COR-L47 (cell line): Measurements from ENCODE around the gene SPAG8.
A peak's percentile ranks its signal among the peaks of the same experiment; 100 is the strongest.

Source experiments
- DNase-seq: peaks from one replicate; lab custom pipeline; 2025; lab: John Stamatoyannopoulos, UW

Gene SPAG8

DNA sequence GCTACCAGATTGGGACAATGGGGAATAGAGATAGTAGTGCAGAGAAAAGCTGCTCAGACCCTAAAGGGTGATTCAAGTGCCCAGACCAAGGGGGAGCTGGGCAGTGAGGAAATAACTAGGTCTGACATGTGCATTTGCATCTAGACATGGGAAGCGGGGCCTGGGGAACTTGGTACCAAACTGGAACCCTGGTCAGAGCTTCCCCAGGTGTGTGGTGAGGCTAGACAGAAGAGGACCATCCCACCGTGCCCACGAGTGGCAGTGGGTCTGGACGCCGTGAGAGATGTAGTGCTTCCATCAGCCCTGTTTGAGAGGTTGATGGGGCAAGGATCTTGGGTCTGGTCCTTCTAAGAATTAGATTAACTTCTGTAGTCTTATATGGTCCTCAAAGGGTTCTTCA, 24.5 kb upstream of the SPAG8 start:
- DNase-seq, result no peak

DNA sequence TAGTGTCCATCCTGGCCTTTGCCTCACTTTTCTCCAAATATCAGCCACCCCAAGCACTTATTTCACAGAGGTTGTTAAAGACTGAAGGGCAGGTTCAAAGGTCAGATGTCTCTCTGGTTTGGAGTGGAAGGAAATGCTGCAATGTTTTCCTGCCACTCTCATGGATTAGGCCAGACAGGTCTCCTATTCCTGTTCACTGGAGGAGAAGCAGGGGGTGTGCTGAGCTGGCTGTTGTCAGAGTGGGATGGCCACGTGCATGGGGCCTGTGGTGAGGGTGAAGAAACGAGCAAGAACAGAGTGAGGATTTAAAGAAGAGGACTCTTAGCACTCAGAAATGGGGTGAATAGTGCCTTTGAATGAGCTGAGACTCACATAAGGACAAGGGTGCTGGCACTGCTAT, 23.7 kb upstream of the SPAG8 start:
- no peak for DNase-seq

DNA sequence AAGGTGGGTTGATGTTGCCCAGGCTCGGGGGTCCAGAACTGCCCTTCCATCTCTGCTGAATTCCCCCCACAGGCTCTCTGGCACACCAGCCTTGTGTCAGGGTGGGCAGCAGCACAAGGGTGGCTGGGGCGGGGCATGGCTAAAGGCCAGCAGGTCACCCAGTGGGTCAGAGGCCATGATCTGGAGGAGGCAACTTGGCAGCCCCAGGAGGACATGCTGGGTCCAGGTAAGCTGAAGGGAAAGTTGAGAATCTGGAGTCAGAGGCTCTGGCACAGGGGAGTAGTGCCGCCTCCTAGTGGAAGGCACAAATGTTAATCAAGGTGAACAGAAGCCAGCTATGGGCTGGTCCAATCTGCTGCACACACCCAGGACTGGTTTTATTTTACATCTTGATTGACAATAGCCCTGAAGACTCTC, 23.2 kb upstream of the SPAG8 start:
- DNase-seq, result no peak

DNA sequence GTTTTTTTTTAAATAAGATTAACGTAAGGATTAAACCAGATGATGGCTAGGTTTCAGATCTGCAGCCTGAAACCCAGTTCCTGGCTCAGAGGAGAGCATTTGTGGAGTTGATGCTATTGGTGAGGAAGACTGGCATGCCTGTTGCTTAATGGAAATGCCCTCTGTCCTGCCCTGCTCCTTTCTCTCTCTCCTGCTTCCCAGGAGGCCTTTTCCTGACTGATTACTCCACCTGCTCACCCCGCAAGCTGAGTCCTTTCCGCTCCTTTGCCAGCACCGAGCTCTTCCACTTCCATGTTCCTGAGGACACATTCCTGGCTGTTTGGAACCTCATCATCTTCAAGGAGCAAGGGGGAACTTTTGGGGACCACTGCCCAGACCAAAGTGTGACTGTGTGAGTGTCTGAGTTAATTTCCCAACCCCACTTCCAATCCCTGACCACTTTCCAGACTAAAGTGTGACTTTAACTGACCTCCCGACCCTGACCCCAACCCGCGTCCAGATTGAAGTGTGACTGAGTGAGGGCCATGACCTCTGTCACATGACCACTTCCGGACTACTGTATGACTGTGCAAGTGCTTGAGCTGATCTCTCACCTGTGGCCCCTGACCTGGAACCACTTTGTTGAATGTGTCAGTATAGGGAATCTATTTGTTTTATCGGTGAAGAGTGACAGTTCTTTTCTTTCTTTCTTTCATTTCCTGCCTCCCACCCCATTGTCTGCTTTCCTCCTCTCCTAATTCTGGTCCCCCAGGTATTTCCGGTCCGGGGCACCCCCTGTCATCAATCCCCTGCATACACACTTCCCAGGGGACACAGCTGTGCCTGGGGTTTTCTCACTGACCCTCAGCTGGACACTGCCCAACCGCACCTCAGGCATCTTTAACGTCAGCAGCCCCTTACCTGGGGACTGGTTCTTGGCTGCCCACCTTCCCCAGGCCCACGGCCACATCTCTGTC, 22.5 kb upstream of the SPAG8 start:
- no peak for DNase-seq

DNA sequence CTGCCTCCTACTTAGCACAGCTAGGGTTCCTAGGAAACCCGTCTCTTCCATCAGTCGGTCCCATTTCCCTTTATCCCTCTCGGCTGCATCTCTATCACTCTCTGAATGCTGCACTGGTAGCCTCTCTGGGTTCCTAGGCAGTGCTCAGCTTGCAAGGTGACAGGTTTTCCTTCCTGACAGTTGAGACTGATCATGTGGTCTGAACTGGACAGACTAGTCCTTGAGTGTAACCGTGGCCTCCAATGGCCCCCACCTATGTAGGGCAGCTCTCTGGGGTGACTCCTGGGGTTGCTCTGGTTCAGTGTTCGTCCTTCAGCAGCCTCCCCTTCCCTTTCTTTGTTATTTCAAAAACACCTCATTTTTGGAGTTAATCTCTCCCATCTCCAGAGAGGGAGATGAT, 20.8 kb upstream of the SPAG8 start:
- no peak for DNase-seq

DNA sequence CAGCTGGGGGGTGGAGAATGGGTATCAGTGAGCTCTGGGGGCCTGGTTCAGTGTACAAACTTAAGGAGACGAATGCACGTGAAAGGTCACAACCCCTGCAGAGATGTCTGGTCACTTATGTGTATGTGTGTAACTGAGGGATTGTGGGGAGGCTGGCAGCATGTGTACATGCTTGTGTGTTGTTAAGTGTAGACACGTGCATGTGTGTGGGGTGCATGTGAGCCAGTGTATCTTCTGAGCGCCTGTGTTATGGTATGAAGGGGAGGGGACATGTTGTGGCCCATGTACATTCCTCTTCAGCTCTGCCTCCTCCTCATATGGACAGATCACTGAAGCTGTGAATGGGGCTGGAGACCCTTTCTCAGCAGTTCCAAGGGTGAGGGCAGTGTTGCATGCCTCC, 19.0 kb upstream of the SPAG8 start:
- DNase-seq, result no peak

DNA sequence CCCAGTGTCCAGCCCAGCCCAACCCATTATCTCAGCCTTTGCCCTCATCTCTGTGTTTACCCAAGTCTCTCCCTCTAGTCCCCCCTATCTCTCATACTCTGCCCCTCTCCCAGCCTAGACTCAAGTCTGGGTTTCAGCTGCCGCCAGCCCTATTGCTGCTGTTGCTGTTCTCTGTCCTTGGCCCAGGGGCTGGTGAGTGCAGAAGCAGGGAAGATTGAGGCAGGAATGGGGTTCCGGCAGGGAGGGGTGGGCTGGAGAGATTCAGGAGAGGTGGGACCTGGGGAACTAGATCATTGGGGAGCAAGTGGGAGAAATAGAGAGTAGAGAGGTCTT, 17.7 kb upstream of the SPAG8 start:
- no peak for DNase-seq

DNA sequence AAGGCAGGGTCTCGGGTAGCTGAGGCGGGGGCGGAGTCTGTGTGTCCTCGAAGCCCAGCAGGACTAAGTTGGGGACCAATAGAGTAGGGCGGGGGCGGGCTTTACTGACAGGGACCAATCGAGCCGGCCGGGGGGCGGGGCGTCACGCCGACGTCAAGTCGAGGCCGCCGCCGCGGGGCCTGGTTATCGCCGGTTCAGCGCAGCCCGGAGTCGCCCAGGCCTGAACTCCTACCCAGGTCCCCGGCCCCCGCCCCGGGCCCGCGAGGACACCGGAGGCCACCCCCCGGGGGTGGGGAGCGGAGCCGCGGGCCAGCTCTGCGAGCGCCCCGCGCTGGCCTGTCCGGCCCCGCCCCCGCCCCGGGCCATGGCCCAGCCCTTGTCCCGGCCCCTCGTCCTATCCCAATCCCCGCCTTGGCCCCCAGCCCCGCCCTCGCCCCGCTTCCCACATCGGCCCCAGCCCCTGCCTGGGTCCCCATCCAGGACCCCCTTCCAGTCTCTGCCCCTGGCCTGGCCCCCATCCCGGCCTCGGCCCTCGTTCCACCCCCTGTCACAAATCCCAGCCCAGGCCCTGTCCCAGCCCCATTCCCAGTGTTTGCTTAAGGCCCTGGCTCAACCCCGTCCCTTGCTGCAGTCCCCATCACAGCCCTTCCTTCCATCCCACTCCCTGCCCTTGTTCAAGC, 17.2 kb upstream of the SPAG8 start, which contains the start of gene TMEM8B:
Gene TMEM8B, plus strand, starts transcription at position 145 of the 680 bp plus-strand sequence. Its CDS starts 220 bp downstream, at position 365.
- peak; percentile 95 for DNase-seq

DNA sequence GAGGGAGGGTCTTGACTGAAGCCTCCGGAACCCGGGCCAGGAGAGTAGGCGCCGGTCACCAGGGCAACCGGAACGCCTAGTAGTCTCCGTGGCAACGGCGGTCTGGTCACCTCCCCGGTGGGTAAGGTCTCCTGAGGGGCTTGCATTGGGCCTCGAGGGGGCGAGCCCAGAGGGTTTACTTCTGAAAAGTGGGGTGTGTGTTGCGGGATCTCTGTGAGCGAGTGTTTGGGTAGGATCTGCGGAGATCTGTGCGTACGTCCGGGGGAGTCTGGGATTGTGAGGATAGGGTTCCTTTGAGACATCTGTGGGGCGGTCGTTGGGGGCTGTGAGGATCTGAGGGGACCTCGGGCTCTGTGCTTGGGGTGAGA, 16.6 kb upstream of the SPAG8 start, which contains the start of gene FAM221B:
Gene FAM221B, minus strand, starts transcription at position 17 of the 368 bp plus-strand sequence. CDS start 2,571 bp downstream, outside the sequence.
- peak; percentile 34 for DNase-seq

DNA sequence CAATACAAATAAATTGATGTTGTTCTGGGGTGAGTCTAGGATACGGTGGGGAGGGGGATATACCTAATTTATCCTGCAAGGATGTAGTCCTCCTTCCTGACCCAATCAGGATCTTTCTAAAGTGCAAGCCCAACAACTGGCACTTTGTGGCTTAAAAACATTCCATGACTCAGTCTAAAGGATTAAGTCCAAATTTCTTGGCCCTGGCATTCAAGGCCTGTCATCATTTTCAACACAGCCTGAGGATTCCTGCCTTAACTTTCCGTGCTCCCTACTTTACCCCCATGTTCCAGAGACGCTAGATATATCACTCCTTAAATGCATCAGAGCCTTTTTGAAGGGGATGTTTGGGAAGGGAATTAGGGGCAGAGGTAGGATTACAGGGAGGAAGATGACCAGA, 15.4 kb upstream of the SPAG8 start:
- no peak for DNase-seq

DNA sequence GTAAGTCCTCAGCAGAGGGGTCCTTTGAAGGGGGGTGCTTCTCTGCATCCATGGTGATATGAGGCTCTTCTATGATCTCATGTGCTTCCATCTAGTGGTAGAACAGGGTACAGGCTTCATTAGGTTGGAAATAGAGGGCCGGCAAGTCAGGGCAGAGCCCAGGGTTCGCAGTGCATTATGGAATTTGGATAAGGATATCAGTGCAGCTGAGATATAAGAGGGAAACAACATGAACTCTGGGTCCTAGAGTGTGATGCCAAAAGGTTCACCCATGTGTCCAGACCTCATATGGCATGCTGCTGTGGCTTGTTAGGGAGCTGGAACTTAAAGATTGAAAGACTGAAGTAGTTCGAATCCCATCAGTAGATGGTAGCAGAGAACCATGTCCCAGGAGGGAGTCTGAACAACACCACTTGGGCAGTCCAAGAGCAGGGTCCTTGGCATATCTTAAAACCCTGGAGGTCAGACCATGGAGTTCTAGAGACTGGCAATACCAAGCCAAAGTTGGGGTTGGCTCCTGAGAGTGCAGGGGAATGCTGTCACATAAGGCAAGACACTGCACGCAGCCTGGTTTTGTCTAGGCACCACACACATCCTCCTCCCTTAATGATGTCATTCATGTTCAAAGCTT, 14.1 kb upstream of the SPAG8 start:
- DNase-seq, result peak; percentile 40

DNA sequence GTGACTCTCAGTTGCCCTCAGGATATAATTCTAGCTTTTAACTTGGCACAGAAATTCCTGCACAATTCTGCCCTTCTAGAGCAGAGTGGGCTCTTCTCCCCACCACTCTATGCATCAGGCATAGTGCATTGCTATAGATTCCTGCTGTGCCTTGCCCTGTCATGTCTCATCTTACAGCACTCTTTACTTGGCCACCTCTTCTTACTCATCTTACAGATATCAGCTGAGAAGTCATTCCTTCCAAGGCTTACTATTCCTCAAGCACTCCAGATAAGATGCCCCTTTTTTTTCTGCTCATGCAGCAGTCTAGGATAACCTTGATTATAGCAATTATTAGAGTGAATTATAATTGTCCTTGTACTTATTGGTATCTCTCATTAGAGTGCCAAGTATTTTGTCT, 10.9 kb upstream of the SPAG8 start:
- no peak for DNase-seq

DNA sequence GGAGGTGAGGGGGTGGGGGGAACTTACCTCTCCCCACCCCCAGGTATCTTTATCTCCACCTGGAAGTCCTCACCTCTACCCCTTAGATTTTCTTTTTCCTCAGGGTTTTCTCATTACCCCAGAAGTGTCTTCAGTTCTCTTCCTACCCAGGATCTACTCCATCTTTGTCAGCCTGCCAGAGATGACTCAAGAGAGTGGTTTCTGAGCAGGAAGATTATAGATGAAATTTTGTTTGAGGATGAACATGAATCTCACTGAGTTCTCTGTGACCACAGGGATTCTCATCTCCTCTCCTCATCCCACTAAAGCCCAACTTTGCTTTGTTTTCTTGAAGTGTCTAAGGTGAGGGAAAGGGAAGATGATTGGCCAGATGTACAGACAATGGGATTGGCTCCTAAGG, 8.0 kb upstream of the SPAG8 start:
- no peak for DNase-seq

DNA sequence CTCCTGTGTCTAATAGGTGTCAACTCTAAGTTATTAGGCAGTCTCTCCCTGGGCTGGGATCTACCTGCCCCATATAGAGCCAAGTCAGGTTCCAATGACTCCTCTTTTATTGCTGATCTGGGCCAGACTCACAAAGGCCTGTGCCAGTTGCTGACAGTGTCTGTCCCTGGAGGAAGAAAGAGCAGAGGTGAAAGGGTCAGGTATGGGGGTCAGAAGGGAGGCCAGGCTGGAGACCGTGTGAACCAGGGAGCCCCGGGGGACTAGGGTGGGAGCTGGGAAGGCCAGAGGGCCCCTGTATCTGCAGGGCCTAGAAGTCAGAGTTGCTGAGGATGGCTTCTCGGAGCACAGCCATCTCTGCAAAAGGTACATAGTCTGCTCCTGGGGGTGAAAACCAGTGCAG, 6.3 kb upstream of the SPAG8 start:
- no peak for DNase-seq

DNA sequence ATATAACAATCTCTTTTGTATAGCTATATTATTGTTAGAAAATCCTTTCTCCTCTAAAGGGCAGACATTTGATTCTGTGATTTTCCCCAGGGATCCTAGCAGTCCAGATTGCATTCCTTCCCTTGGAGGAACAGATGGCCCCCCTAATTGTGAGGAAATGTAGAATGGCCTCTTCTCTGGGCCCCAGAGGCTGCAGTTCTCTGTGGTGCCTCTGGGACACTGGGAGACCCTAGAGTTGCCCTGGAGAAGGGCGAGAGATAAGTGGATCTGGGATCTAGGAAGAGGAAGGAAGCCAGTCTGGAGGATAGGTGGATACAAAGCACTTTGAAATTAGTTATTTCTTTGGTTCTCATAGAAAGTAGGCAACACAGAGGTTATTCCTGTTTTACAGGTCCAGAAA, 4.6 kb upstream of the SPAG8 start:
- no peak for DNase-seq

DNA sequence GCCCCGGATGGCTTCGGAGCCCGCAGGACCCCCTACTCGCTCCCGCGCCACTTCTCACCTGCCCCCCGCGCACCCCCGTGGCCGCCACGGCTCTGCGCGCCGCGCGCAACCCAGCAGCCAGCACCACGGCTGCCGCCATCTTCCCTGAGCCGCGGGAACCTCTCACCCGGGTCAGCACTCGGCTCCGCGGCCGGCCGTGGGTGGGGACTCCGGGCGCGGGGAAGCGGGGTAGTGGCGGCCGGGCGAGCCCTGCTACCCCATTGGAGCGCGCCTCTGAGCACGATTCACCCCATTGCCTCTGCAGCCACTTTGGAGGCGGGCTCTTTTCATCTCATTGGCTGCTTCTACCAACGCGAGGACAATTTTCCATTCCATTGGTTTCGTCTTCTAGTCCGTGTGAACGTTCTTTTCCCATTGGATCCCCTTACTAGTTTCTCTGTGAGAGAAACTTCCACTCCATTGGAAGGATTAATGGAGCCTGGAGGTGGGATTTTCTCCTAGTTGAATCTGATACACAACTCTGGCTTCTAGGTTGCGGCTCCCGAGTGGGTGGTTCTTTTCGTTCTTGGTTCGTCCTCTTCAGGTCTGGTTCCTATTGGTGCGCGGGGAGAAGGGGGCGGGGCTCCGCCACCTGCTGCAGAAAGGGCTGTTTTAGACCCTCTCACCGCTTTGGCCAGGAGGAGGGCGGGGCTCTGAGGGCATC, 2.9 kb upstream of the SPAG8 start, which contains the start of gene HINT2:
Gene HINT2, minus strand, starts transcription at position 202 of the 703 bp plus-strand sequence. Its CDS starts 63 bp downstream, at position 139.
- peak; percentile 99 for DNase-seq

DNA sequence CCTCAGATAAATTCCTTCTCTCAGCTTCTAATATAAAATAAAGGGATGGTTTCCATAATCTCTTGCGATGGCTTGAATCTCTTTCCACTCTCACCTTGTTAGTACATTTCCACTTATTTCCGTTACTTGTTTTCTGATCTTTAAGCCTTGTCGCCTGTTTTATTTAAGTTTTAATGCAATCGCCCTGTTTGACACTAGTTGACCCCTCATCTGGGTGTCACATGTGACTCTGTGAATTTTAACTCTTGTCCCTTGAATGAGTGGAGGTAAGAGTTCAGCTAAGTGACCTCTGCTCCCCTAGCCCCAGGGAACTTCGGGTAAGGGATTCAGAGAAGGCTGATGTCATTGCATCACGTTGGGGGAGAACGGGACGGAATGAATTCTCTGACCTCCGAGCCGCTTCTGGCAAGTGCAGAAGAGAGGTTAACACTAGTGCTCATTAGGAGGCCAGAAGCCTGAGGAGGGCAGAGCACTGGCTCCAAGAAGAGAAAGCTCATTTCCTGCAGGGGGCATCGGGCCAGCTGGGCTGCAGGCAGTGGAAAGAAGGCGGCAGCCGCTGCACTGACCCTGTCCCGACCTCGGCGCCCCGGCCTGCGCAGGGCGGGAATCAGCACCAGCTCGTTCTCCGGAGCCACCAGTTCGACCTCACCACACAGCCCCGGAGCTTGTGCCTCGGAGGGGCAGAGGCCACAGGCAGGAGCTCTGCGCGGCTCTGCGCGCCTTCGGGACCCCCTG, 2.2 kb upstream of the SPAG8 start:
- peak; percentile 7 for DNase-seq

DNA sequence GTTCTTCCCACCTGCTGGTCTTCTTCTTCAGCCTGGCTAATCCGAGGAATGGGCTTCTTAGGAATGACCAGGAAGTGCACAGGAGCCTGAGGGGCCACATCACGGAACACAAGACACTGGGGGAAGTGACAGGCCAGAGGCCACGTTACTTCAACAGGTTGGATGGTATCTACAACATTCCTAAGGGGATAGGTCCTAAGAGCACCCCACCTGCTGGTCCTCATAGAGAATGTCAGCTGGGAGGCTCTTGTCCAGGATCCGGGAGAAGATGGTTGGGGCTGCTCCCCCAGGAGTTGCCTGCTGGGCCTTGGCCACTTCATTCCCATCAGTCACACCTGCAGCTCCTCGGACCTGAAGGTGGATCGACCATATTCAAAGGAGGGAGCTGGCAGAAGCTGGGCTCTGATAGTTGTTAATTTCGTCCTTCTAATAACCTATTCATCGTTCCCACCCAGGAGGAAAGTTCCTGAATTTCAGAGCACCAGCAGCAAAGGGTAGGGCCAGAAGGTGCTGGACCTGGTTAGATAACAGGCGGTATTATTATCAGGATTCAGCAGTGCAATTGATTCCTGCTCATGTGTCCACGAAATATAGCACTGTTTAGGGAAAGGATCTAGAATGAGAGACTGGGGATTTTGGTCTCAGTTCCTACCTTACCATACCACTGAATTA, 1.5 kb upstream of the SPAG8 start:
- peak; percentile 51 for DNase-seq

DNA sequence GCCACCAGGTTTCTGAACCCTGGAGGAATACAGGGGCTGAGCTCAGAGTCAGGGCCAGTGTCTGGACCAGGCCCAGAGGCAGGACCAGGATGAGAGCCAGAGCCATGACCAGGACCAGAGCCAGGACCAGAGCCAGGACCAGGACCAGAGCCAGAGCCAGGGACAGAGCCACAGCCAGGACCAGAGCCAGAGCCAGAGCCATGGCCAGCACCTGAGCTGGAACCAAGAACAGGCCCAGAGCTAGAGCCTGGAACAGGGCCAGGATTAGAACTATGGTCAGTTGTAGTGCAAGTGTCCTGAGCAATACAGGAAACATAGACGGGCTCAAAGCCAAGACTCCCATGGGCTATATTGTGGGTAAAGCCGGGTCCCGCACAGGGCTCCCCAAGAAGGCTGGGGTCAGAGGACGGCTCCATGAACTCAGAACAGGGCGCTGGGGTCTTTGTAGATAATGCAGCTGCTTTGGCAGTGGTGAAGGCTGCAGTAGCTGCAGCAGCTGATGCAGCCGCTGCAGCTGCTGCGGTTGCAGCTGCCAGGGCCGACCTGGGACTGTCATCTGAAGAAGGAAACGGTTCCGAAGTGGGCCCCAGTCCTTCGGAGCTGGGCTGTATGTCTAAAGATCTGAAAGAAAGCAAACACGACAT, 559 bp downstream of the SPAG8 start:
- DNase-seq, result no peak

DNA sequence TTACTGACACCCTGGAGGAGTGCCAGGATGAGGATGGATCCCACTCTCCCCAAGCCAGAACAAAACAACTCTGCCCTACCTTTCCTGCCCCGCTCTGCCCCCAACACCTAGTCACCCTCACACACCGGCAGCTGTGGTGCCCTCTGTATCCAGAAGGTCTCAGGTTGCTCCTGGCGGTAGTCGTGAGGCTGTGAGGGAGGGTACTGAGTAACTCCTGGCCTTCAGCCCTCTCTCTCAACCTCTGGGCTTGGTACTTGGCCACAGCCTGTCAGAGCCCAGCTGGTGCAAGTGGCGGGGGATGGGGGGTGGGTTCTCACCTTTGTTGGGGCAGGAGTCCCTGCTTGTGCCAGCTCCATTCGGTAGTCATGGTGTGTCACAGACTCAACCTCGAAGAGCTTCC, 1.9 kb downstream of the SPAG8 start:
- DNase-seq, result no peak
